ENCODE data around the gene TEX26.

Gene TEX26

DNA sequence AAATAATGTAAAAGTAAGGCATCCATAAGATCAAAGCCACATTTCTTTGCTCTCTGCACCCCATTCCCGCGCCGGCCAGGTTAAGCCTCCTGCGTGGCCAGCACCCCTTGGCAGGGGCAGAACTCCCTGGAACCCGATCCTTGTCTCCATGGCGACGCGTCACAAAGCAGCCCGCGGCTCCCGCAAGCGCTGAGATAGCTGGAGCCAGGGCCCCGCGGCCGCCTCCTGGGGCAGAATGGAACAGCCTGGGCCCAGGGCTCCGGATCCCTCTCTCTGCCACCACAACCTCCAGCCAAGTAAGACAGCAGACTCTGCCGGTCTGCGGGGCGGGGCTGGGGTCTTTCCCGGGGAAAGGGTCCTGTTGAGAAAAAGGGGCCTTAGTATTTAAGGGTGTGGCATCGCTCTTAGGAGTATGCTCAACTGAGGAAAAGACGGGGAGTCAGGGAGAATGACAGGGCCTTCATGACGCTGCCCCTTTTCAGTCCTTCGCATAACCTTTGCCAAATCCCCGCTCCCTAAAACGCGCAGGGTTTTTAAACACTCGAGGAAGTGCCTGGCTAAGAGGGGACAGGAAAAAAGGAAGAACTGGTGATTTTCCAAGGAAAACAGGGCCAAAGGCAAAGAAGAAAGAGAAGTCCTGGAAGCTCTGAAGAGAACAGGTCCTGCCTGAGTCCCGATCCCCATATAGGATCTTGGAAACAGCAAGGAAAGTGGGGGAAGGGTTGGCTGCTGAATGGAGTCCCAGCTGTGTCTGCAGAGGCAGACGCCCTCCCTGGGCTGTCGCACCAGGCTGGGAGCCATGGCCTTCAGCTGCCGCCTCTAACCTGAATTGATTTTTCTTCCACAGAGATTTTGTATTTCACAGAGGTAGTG lies at the start of gene TEX26:
TEX26 (plus strand) TSS at position 176 of the 873 bp plus-strand sequence; CDS start at position 236, 60 bp downstream.
- DNase-seq: no peak

DNA sequence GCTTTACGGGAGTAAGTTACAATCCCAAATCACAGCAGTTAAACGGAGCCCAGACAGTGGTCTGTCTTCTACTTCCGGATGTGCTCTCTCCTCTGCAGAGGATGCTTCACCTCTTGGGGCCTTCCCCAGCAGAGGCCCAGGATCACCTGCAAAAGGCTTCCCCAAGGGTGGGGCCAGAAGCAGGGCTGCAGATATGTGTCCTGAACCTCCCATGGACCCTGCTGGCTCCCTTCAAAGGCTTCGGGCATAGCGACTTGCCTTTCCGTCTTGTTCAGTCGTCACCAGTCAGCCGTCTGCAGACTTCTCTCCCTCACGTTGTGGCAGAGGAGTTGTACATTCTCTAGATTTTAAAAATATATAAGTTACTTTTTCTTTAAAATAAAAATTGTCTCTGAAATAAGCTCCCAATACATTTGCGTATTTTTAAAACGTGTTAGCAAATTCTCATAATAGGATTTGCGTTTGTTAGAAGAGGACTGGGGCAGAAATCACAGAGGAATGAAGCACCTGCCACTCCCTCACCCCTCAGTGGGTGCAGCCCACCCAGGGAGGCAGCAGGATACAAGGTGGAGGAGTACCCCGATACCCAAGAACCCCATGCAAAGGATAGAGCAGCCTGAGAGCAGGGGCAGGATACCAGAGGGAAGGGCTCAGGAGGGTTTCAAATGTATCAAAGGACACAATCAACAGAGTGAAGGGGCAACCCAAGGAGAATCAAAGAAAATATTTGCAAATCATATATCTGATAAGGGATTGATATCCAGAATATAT lies 49.3 kb upstream of the TEX26 start:
- DNase-seq: no peak

DNA sequence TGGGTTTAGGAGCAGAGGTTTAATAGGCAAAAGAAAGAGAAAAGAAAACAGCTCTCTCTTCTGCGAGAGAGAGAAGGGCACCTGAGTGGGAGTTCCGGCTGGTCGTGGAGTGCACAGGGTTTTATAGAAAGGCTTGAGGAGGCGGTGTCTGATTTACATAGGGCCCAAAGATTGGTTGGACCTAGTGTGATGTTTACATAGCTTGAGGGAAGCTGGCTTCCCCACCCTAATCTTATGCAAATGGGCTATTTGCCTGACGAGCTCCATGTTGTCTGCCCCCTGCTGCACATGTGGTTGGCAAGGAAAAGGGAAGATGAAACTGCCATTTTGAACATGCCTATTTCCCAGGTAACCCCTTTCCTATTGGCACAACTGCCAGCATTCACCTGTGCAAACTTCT lies 47.9 kb upstream of the TEX26 start:
- no peak for DNase-seq

DNA sequence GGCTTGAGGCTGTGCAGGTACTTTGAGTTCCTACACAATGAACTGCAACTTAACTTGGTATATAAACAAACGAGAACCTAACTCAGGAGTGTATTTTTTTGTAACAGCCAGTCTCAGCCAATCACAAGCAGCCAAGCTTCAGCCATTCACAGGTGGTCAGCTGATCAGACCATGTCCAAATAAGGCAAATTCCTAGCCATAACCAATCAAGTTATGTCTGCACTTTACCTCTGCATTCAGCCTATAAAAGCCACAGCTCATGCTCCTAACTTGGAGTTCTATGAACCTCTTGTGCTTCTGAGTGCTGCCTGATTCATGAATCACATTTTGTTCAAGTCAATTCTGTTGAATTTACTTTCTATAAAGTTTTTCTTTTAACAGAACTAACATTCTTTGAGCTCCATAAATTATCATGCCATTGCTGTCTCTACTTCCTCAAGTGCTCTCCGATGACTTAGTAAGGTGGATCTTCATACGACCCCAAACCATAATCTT lies 43.2 kb upstream of the TEX26 start:
- DNase-seq: no peak

DNA sequence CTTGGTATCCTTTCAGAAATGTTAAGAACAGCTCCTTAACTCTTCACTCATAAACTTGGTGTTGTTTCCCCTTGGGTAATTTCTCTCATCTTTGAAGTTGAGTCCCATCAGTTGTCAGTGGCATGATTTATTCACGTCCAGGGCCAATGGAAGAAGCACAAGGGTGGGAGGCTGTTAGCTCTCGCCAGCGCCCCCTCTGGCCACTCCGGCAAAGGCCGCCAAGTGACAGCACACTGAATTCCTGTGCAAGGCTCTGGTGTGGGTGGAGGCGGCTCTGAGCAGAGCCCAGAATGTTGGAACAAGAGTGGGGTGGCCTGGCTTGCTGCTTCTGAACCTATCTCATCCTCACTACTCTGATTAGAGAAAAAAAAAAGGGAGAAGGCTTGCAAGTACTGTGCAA lies 39.5 kb upstream of the TEX26 start:
- no peak for DNase-seq

DNA sequence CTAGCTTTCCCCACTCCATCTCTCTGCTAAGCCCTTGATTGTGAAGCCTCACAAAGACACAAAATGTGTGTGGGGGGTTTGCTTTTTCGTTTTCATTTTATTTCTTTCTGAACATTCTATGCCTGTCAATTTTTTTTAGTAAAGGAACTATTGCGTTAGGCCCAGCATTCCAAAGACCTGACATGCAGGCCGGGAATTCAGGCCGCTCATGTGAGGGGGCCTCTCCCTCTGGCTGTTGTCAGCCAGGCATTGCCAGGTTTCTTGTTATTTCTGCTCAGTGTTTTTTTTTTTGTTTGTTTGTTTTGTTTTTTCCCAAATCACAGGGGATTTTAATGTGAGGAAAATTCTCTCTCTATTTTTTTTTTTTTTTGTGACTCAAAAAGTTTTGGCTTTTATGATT lies 36.7 kb upstream of the TEX26 start:
- DNase-seq: no peak

DNA sequence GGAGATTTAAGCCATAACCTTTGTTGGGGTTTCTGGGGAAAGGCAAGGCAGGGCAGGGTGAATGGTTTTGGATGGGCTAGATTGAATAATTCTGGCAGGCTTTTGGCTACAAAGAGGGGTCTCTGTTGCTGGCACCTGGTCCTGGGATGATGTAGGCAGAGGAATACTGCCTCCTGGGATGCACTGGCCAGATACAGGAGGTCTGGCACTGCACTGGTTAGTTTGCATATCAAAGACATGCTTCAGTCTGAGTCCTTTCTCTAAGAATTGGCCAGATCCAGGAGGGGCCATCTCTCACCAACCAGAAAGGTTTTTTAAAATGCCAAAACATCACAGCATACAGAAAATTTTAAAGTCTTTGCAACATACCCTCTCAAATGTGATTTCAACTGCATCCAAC lies 34.4 kb upstream of the TEX26 start:
- no peak for DNase-seq

DNA sequence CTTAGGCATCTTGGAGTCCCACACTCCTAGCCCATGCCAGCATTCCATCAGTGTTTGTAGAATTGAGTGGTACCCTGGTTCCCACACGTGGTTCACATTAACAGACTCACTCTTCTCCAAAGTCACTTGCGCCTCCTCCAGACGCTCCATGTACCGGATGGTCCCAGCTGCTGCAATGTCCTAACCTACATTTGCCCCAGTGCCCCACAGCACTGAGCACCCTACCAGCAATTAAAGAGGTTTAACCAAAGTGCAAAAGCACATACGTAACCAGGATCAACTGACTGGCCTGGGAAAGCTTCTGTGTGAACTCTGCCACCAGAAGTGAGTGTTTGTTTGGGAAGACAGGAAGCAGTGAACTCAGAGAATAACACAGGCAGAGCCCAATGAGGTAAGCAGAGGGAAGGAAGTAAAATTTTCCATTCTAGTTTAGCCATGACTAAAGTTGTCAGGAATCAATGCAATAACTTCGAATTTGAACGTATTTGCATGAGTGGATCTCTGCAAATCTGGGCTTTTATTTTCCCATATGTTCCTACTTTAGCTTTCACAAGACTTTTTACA lies 33.7 kb upstream of the TEX26 start:
- no peak for DNase-seq

DNA sequence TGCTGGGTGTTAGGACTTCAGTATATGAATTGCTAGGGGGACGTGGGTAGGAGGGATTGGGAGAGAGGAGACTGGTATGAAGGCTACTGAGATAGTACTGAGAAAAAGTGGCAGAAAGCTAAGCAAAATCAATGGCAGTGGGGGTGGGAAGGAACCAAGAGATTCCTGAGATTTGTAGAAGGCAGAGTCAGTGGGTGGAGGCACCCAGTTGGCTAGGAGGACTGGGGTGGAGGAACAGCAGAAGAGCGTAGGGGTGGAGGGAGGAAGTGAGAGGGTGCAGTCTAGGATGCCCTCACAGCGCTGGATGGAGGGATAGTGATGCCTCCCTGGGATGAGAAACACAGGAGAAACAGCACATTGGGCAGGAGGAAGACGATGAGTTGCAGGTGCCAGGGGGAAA lies 32.0 kb upstream of the TEX26 start:
- no peak for DNase-seq

DNA sequence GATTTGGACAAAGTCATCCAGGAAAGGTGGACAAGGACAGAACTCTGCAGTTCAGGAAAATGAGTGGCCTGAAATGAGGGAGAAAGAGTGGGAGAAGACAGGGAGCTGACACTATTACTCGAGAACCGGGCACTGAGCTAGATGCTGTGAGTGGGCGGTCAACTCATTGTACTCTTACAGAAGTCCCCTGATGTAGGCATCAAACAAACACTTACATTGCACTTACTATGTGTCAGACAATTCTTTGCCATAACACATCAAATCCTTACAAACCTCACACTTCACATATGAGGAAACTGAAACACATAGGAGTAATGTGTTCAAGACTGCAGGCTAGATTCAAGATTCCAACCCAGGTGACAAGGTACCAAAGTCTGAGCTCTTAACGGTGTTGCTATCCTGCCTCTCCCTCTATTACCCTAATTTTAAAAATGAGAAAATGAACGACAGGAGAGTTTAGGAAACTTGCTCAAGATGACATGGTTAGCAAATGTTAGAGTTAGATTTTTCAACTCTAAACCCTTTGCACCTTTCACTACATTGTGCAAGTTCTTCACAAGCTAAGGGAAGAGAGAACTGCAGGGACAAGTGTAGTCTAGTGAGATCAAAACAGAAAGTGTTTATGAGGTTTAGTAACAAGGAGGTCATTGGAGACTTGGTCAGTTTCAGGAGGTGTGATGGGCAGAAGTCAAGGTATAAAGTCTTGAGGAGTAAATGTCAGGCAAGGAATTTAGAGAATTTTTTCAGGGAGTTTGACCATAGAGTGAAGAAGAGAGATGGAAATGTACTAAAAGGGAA lies 31.3 kb upstream of the TEX26 start:
- DNase-seq: no peak

DNA sequence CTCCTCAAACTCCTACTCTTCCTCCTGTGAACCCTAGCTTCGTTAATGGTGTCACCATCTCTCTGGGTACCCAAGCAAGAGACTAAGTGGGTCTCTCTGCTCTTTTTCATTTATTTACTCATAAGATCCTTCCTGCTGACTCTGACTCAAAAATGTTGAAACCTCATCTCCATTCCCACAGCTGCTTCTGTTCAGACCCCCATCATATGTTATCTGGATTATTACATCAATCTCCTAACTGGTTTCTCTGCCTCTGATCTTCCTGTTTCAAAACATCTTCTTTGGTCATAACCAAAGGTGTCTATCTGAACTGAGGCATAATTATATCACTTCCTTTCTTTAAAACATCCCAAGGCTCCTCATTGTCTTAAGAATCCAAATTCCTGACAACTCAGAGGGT lies 28.4 kb upstream of the TEX26 start:
- no peak for DNase-seq

DNA sequence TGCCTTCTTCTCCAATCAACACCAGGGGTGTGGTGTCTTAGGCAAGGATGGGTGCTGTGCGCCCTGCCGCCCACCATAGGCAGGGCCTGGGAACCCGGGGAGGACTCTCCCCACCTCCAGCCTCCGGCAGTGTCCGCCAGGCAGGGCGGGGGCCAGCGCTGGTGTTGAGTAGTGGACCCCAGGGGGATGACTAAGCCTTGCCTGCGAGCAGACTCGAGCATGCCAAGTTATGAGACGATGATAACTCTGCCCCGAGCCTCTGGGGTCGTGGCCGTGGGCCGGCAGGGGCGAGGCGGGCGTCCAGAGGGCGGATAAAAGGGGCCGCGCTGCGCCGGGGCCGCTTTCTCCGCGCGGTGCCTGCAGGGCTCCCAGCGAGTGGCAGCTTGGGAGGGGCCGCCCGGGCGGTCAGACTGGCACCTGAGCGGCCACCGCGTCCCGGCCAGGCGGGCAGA lies 26.5 kb upstream of the TEX26 start, which contains the start of gene MEDAG:
MEDAG (plus strand) TSS at position 340 of the 452 bp plus-strand sequence. CDS start 245 bp downstream, outside the sequence.
- no peak for DNase-seq

DNA sequence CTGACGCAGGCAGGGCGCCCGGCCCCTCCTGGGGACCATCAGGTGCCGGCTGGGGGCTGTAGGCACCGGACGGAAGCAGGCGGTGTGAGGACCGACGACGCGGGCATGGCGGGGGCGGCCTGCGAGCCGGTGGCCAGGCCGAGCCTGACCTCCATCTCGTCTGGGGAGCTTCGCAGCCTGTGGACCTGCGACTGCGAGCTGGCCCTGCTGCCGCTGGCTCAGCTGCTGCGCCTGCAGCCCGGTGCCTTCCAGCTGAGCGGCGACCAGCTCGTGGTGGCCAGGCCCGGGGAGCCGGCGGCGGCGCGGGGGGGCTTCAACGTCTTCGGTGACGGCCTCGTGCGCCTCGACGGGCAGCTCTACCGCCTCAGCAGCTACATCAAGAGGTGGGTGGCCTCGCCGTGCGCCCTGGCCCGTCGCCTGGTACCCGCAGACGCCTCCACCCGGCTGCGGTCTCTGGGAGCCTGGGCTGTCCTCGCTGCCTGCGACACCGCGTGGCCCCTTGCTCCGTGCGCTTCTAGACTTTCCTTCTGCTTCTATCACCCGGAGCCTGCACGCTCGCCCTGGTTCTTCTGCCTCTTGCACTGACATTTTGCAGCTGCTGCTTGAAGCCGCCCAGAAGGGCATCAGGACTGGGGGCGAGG lies 25.9 kb upstream of the TEX26 start:
- DNase-seq: no peak

DNA sequence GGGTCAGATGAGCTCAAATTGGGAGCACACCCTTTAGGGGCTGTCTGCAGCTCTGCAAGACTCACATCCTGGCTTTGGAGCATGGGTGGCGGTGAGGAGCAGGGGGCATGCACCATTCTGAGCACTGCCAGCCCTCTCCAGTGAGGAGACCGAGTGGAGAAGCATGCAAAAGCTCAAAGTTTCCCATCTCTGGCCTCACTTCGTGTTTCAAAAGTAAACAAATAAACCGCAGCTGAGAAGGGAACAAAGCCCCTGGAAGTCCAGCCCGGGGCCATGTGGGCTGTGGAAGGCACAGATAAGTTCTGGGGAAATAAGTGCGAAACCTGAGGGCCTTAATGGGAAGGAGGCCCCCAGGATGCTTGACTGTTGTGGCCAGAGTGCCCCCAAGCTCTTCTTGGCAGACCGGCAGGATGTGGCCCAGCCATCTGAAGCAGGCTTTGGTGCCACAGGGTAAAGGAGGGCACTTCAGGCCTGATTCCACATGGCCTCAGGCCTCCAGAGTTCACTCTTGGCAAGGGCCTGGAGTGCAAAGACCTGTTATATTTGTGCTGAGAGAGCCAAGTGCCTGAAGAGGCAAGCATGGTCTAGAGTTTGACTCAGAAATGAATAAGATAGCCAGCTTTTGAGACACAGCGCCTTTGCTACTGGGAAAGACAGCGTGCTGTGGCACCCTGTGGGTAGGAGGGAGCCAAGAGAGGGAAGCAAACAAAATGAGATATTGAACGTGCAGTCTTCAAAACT lies 25.2 kb upstream of the TEX26 start:
- no peak for DNase-seq

DNA sequence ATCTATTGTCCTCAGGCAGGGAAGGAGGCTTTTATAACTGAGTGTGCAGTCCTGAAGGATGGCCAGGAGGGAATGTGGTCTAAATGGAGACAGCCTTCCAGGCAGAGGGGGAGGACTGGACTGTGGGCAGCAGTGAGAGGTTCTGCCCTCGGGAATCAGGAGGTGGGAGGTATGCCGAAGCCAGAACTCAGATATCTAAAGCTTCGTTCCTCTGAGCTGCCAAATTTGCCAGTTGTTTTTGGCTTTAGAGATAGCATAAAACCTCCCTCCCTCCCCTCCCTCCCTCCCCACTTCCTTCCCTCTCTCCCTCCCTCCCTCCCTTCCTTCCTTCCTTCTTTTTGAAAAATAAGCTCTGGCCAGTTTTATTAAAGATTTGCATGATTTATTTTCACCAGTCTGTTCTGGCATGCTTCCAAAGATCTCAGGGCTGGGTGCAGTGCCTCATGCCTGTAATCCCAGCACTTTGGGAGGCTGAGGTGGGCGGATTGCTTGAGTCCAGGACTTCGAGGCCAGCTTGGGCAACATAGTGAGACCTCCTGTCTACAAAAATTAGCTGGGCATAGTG lies 24.0 kb upstream of the TEX26 start:
- DNase-seq: no peak

DNA sequence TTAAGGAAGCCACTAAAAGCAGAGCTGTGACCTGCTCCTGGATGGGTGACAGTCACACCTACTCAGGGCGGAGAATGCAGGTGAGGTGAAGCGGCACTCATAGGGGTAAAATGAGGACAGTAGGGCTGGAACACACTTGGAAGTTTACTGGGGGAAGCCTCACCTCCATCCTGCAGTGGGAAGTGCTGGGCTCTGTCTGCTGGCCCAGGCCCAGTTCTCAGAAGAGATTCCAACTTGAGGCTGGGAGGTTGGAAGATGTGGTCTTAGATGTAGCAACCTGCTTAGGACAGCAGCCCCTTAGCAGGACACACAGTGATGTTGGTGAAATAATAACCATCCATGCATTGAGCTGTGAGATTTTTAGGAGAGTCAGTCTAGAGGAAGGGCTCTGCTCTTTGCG lies 21.8 kb upstream of the TEX26 start:
- no peak for DNase-seq

DNA sequence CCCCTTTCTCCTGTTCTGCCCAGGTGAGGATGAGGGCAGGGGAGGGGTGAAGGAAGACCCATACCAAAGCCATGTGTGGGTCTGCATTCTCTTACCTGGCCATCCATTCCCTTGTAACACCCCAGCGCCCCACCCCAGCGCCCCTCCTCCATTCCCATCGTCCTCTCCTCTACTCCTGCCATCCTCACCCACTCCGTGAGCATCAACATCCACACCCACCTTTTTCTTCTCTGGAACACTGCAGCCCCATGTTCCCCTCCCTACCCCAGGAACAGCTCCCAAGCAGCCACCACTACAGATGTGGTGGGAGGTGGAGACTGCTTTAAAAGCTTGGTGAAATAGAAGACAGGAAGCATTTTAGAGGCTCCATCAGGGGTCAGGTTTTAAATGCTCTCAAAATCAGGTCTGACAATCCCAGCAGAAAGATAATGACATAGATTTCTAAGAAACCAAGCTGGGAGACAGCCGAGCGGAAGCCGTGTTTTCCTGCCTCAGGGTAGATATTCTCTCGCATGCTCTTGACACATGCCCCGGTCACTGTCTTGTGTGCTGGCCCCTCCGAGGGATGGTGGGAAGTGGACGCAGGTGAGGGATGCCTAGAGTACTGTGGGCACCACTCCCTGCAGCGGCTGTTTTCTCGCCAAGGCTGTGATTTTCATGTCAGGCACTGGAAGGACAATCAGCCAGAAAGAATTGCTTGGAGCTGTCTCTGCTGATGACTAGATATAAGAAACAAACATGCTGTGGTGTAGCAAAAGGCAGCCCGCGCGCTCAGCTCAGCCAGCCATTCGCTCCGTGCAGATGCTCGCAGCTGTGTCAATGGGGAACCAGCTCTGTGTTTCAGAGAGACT lies 16.5 kb upstream of the TEX26 start:
- no peak for DNase-seq

DNA sequence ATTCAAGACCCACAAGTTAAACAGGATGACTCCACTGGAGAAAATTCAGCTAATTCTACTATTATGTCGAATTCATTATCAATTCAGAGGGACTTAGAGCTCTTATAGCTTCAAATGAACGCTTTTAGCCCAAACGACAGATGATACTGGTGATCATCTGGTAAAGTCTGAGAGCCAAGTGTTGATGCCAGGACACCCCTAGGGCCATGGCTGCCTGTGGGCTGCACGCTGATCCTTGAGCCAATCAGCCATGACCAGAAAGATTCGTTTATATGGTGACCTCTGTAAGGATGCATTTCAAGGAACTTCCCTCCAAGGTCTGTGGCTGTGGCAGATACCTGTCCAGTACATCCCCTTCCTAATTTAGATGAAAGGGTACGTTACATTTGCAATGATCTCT lies 15.5 kb upstream of the TEX26 start:
- no peak for DNase-seq

DNA sequence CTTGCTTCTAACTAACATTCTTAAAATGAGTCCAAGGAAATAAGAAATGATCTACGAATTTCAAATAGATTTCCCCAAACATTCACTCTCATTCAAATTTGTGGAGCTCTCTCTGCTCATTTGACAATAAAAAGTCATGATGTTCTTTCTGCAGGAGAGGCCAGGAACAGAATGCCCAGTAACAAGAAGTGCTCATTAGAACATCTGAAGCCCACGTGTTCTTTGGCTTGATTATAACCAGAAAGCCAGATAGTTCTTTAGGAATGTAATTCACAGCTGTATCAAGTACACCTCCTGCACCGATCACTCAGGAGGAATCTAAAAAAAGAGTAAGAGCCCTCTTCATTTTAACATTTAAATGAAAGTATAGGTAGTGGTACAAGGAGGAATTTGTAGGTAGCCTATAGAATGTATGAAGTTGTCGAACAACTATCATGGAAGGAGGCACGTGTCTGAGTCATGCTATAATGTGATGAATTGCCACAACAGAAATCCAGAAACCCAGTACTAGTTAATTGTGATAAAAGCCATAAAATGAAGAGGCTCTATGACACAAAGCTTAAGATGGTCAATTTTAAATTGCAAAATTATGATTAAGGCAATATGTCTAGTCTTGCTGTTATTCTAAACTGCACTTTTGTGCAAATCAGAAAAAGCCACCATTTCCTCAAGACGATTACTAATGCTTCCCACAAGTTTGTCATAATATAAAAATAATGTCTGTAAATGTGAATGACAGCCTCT lies 13.6 kb upstream of the TEX26 start:
- no peak for DNase-seq

Measured in CD4-positive, alpha-beta T cell treated with Interleukin-17A for 1 hour (primary cell).